Measurements from ENCODE around the gene ASXL1.
A peak's percentile ranks its signal among the peaks of the same experiment; 100 is the strongest.

ASXL1 gene

DNA sequence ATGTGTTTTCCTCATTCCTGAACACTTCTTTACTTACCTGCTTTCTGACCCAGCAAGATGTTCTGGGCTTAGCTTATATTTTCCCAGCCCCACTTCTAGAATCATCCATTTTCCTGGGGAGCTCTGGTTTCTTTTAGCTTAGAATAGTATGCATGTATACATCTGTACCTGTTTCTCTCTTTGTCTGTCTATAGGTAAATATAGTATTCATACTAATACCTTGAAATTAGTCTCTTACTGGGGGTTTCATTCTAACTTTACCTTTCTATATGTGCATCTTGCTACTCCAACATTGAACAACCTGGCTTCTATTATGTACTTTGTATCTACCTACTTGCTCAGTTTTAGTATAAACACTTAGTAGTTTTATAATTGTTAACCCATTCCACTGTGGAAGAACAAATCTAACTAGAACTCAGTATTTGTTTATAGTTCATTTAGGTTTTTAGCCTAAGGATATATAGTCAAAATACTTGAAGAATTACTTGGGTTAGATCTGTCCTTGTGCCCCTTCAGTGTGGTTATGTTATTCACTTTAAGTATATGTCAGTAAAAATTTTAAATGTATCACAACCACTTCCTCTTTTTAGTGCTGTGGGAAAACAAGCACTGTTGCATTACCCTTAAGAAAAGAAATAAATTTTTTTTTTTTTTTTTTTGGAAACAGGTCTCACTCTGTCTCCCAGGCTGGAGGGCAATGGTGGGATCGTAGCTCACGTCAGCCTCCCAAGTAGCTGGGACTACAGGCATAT, 54.0 kb downstream of the ASXL1 start:
- peak; percentile 7 for DNase-seq

DNA sequence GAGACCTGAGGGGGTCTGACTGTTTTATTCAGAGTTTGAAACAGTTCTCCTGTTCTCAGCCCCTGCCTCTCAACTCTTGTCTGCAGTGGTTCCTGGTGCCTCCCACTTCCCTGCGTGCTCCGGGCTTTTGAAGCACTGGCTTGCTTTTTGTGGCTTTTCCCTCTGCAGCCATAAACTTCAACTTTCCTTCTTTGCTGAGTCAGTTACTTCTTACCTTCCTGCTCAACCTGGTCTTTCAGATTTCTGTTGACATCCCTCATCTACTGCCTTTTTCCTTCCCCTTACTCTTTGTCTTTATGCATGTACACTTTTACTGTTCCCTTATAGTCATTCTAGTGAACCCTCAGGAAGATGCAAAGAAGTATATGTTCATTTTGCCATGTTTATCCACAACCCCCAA, 57.4 kb downstream of the ASXL1 start:
- DNase-seq: no peak

DNA sequence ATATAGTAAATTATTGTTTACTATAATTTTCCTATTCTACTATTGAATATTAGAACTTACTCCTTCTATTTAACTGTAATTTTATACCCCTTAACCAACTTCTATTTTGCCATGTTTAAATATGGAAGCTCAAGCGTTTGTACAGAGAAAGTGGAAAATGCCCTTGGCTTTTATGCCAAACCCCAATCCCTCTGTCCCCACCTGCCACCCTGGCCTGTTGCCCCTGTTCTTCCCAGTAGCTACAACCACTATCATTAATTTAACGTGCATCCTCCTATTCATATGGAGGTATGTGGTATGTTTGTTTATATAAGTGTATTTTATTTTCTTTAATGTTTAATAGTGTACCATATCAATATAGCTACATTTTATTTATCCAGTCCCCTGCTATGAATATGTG, 58.1 kb downstream of the ASXL1 start:
- DNase-seq: no peak

DNA sequence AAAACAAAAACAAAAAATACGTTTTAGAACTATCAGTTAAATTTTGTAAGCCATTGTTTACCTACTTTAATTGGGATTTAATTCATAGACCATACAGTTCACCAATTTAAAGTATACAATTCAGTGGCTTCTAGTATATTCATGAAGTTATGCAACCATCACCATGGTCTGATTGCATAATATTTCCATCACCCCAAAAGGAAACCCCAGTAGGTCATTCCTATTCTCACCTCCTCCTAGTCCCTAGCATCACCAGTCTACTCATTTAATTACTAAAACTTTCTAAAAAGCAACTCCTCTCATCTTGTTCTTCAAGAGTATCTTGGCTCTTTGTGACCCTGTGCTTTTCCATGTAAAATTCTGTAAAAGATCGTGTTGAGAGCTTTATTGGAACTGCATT, 60.2 kb downstream of the ASXL1 start:
- DNase-seq: no peak

DNA sequence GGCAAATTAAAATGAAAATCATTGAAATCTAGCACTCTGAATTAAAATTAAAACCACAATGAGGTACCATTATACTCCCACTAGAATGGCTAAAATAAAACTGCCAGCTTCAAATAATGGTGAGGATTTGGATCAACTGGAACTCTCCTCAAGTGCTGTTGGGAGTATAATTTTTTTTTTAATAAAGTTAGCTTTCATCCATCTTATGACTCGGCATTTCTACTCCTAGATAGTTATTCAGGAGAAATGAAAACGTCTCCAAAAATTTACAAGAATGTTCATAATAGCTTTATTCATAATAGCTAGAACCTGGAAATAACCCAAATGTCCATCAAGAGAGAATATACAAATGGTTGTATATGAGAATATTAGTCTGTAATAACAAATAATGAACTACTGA, 63.2 kb downstream of the ASXL1 start:
- no peak for DNase-seq

DNA sequence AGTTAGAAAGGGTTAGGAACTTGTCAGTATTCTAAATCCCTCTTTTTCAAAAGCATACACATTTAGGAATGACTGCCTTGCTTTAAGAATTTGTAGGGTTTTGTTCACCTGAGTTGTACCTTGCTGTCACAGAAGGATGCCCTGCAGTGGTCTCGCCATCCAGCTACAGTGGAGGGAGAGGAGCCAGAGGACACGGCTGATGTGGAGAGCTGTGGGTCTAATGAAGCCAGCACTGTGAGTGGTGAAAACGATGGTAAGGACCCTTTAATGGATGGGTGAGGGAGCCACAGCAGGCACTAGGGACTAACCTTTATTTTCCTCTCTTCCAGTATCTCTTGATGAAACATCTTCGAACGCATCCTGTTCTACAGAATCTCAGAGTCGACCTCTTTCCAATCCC, 69.9 kb downstream of the ASXL1 start:
- DNase-seq: no peak

DNA sequence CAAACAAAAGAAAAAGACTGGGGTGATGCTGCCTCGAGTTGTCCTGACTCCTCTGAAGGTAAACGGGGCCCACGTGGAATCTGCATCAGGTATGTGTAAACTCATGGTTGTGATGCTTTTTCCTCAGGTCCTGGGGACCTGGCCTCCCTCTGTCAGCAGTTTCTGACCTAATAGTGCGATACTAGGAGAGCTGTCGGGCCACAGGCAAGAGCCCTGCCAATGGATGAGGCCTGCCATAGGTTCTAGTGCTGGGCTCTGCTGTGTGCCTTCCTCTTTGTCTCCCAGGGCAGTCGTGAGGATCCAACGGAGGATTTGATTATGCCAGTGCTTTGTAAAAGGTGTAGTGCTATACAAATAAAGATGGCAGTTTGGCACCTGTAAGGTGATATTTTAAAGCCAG, 71.2 kb downstream of the ASXL1 start:
- DNase-seq: no peak

DNA sequence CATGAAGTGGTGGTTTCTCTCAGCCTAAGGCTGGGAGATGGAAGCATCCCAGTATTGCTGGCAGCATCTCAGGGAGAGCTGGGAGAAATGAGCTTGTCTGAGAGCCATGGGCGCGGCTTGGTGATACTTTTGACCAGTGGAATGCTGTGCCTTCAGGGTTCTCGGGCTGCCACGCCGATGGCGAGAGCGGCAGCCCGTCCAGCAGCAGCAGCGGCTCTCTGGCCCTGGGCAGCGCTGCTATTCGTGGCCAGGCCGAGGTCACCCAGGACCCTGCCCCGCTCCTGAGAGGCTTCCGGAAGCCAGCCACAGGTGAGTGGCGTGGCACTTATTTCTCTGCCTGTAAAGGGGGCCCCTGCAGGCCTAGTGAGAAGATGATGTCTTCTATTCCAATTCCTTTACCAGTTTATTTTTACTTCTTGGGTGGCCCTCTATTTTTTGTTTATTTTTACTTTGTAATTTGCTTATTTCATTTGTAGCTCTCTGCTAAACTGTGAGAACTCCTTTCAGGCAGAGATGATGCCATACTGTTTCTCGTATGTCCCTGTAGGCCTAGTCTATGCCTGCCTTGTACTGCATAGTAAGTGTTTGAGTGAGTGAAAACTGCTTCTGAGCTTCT, 71.7 kb downstream of the ASXL1 start:
- DNase-seq: no peak

DNA sequence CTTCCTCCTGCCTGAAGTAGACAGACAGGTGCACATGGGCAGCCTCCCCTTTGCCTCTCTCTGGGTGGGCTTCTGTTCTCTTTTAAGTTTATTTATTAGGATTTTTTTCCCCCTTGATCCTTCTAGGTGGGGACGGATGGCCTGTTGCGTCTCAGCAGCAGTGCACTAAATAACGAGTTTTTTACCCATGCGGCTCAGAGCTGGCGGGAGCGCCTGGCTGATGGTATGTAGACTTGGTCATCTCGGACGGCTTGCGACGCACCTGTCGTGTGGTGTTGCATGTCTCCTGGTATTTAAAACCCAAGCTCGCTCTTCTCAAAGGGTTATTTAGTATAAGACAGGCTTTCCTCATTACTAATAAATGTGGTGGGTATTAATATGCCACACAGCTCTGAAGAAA, 73.3 kb downstream of the ASXL1 start:
- no peak for DNase-seq

DNA sequence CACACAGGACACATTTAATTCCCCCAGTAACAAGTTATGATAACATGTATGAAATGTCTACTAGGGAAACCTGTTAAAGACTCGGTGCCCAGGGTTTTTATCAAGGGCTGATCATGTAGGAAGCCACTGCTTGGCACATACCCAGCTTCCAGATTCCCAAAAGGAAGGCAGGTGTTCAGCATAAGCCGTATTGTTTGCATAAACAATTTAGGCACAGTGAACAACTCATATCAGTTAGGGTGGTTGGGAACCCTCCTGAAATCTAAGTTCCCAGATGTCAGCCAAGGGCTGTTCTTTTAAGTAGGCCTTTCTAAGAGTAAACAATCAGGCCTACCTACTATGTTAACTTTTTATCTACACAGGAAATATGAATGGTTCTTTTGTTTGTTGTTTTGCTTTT, 74.1 kb downstream of the ASXL1 start:
- DNase-seq: no peak

DNA sequence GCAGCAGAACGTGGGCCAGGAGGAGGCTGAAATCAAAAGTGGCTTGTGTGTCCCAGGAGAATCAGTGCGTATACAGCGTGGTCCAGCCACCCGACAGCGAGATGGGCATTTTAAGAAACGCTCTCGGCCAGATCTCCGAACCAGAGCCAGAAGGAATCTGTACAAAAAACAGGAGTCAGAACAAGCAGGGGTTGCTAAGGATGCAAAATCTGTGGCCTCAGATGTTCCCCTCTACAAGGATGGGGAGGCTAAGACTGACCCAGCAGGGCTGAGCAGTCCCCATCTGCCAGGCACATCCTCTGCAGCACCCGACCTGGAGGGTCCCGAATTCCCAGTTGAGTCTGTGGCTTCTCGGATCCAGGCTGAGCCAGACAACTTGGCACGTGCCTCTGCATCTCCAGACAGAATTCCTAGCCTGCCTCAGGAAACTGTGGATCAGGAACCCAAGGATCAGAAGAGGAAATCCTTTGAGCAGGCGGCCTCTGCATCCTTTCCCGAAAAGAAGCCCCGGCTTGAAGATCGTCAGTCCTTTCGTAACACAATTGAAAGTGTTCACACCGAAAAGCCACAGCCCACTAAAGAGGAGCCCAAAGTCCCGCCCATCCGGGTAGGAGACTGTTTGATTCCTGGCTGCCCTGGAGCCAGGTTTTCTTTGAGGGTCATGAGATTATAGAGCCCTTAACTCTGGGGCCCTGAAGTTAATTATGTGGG, 75.3 kb downstream of the ASXL1 start:
- DNase-seq: no peak

DNA sequence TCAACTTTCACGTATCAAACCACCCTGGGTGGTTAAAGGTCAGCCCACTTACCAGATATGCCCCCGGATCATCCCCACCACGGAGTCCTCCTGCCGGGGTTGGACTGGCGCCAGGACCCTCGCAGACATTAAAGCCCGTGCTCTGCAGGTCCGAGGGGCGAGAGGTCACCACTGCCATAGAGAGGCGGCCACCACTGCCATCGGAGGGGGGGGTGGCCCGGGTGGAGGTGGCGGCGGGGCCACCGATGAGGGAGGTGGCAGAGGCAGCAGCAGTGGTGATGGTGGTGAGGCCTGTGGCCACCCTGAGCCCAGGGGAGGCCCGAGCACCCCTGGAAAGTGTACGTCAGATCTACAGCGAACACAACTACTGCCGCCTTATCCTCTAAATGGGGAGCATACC, 76.3 kb downstream of the ASXL1 start:
- no peak for DNase-seq

DNA sequence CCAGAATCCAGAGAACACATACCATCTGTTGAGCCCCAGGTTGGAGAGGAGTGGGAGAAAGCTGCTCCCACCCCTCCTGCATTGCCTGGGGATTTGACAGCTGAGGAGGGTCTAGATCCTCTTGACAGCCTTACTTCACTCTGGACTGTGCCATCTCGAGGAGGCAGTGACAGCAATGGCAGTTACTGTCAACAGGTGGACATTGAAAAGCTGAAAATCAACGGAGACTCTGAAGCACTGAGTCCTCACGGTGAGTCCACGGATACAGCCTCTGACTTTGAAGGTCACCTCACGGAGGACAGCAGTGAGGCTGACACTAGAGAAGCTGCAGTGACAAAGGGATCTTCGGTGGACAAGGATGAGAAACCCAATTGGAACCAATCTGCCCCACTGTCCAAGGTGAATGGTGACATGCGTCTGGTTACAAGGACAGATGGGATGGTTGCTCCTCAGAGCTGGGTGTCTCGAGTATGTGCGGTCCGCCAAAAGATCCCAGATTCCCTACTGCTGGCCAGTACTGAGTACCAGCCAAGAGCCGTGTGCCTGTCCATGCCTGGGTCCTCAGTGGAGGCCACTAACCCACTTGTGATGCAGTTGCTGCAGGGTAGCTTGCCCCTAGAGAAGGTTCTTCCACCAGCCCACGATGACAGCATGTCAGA, 77.4 kb downstream of the ASXL1 start:
- no peak for DNase-seq

DNA sequence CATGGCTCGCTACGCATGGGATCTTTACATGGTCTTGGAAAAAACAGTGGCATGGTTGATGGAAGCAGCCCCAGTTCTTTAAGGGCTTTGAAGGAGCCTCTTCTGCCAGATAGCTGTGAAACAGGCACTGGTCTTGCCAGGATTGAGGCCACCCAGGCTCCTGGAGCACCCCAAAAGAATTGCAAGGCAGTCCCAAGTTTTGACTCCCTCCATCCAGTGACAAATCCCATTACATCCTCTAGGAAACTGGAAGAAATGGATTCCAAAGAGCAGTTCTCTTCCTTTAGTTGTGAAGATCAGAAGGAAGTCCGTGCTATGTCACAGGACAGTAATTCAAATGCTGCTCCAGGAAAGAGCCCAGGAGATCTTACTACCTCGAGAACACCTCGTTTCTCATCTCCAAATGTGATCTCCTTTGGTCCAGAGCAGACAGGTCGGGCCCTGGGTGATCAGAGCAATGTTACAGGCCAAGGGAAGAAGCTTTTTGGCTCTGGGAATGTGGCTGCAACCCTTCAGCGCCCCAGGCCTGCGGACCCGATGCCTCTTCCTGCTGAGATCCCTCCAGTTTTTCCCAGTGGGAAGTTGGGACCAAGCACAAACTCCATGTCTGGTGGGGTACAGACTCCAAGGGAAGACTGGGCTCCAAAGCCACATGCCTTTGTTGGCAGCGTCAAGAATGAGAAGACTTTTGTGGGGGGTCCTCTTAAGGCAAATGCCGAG, 78.2 kb downstream of the ASXL1 start:
- DNase-seq: no peak

DNA sequence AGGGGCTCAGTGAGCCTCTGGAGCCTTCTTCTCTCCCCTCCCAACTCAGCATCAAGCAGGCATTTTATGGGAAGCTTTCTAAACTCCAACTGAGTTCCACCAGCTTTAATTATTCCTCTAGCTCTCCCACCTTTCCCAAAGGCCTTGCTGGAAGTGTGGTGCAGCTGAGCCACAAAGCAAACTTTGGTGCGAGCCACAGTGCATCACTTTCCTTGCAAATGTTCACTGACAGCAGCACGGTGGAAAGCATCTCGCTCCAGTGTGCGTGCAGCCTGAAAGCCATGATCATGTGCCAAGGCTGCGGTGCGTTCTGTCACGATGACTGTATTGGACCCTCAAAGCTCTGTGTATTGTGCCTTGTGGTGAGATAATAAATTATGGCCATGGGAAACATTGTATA, 78.8 kb downstream of the ASXL1 start:
- DNase-seq: no peak

DNA sequence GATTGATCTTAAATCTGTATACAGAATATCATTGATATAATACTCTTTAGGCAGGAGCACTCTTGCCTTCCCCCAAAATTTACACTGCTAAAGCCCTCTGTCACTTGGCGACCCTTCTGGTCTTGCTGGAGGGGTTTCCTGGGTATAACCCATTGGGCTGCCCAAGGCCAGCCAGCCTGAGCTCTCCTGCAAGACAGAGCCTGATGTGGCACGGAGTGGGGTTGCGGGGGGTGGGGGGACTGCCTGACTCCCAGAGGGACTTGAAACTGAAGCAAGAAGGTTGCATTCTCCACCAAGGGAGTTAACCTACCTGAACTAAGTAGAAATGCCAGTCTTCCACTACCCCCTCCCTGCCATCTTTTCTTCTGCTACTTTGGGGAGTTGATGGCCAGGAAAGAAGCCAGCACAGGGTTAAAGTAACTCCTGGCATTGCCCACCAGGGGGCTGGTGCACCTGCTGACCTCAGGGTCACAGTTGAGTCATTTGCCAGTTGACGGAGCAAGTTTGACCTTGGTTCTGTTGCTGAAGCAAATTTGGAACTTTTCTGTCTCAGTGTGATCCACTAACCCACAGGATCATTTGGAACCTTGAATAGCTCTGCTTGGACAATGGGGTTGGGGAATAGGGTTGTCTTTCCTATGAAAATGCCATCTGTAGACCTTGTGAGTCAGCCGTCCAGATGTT, 79.4 kb downstream of the ASXL1 start:
- DNase-seq: no peak

DNA sequence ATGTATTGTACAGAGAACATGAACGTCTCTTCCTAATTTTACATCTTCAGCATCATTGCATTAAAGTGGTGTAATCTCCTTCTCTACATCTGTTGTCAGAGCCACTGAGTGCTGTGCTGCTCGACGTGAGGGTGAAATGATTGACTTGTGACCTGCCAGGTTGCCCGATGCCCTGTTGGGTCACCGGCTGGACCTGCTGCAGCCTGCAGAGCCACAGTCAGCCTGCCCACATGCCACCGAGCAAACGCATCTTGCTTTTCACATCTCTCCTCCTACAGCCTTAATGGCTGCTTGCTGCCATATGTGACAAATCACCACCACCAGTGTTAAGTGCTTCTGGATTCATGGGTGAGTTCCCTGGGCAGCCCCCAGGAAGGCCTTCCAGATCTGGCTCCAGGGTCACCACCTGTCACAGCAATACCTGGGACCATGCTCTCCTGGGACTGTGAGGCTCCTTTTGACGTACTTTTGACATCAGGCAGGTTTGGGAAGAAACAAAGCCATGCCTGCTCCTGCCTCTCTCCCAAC, 80.3 kb downstream of the ASXL1 start:
- no peak for DNase-seq

DNA sequence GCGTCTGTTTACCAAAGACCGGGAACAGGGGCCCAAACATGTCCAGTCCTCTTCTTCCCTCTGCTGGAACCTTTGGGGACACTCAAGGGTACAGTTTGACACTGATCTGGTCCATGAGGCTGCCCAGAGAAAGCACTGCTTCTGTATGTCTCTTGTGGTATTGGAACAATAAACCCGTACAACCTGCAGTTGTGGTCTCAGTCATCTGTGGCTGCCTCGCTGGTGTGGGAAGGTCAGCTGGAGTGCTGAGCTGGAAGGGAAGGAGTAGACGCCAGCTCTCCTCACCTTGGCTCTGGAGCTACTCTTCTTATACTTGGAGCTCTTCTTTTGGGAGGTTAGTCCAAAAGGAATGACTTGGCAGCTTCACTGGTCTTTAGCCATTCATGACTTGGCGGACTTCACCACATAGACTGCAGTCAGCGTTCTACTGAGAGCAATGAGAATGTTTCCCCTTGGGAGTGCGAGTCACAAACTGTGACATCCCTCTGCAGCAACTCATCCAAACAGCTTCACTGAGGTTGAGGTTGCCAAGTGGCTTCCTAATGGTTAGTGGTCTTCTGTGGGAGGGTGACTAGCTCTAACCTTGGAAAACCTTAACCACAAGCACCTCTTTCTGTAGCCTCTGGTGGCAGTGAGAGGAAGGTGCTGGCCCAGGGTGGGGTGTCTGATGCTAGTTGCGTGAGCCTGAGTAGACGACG, 81.2 kb downstream of the ASXL1 start:
- no peak for DNase-seq

DNA sequence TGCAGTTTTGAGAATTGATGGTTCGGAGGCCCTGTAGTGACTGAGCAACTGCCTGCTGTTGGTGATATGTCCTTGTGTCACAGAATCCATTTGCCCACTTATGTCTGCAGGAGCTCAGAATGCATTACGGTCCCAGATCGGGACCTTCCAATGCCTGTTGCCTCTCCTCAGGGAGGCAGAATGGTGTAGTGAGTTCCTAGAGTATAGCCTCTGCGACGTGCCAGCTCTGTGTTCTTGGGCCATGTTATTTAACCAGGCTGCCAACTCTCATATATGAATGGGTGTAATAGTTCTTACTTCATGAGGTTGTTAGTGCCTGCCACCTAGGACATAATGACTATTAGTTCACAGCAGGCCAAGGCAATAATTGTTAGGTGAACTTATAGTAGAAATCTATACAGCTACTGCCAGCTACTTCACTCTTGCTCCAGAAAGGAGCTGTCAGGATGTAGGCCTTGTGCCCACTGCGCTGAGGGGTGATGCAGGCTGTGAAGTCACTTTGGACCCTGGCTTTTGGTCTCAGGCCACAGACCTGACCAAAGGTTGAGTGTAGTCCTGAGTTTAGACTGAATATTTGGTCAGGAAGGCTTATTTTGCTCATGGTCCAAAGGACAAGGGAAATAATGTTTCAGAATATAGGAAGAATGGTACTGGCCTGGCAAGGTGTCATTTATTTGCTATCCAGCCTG, 82.1 kb downstream of the ASXL1 start:
- DNase-seq: no peak

DNA sequence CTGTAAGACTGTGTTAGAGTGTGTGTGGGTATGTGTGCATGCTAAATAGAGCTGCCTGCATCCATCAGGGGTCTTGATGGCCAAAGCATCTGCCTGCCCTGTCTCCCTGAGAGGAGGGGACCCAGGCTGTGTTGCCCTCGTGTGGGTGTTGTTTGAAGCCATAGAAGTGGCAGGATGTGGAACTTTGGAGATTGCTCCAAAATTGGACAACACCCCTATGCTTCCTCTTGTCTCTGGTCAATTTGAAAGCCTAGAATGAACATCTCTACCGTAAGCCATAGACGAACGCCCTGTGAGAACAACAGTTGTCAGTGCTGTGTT, 82.6 kb downstream of the ASXL1 start:
- DNase-seq: no peak

DNA sequence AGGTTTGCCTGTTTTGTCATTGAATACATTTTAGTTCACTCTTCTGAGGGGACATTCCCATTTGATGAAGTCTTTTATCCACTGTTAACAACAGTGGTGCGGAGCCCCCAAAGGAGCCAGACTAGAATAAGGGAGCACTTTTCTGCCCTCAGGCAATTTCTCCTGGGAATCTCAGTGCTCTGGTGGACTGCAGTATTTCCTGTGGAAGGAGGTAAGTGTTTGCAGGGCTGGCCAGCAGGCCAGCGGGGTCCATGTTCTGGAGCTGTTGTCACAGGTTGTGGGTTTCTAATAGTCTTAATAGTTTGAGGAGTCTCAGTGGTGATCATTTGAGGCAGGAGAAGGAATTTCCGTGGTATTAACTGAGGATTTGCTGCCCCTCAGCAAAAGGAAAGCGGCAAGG, 83.5 kb downstream of the ASXL1 start:
- no peak for DNase-seq

All from GF-D8 (cell line).